HEK293T (cell line): Measurements from ENCODE around the gene REXO1.

ENCODE experiments used
- CTCF ChIA-PET: fragments of 350-600 bp; formaldehyde crosslinking; extraction: SDS; loops from one replicate; lab custom pipeline; 2021; ENCODE audit warnings: antibody characterized with exemption, inconsistent platforms; lab: Yijun Ruan, JAX
- POLR2A ChIA-PET: fragments of 350-600 bp; formaldehyde crosslinking; extraction: SDS; loops from one replicate; lab custom pipeline; 2020; ENCODE audit warnings: antibody characterized with exemption, inconsistent platforms; lab: Yijun Ruan, JAX
- DNase-seq: peaks from one replicate; pipeline ENCODE4 v3.0.0; 2012; ENCODE audit warnings: mixed read lengths; ENCODE audit errors: extremely low spot score
- ARNT ChIP-seq: fragments of 450-650 bp; IDR thresholded peaks from 2 replicates; pipeline ENCODE4 v1.6.1; 2017; ENCODE audit warnings: mild to moderate bottlenecking
- BHLHE40 ChIP-seq: fragments of 450-650 bp; IDR thresholded peaks from 2 replicates; pipeline ENCODE4 v1.6.1; 2016; ENCODE audit warnings: mild to moderate bottlenecking, moderate library complexity, borderline replicate concordance
- CTBP1 ChIP-seq: fragments of 450-650 bp; IDR thresholded peaks from 2 replicates; pipeline ENCODE4 v1.6.1; 2016; ENCODE audit warnings: borderline replicate concordance
- ELF4 ChIP-seq: fragments of 450-650 bp; IDR thresholded peaks from 2 replicates; pipeline ENCODE4 v1.6.1; 2017; ENCODE audit warnings: antibody characterized with exemption
- FOXA1 ChIP-seq: fragments of 450-650 bp; IDR thresholded peaks from 2 replicates; pipeline ENCODE4 v1.6.1; 2016; ENCODE audit warnings: mild to moderate bottlenecking
- FOXK2 ChIP-seq: fragments of 450-650 bp; IDR thresholded peaks from 2 replicates; pipeline ENCODE4 v1.6.1; 2016; ENCODE audit warnings: mild to moderate bottlenecking
- FOXM1 ChIP-seq: fragments of 450-650 bp; IDR thresholded peaks from 2 replicates; pipeline ENCODE4 v1.6.1; 2017; ENCODE audit warnings: mild to moderate bottlenecking, borderline replicate concordance
- HDGF ChIP-seq: fragments of 450-650 bp; IDR thresholded peaks from 2 replicates; pipeline ENCODE4 v1.6.1; 2017; ENCODE audit warnings: antibody characterized with exemption, borderline replicate concordance
- L3MBTL2 ChIP-seq: fragments of 450-650 bp; conservative IDR thresholded peaks from 2 replicates; pipeline ENCODE4 v1.6.1; 2016; ENCODE audit warnings: mild to moderate bottlenecking
- LEF1 ChIP-seq: fragments of 450-650 bp; IDR thresholded peaks from 2 replicates; pipeline ENCODE4 v1.6.1; 2017; ENCODE audit warnings: mild to moderate bottlenecking, borderline replicate concordance
- NFRKB ChIP-seq: fragments of 450-650 bp; IDR thresholded peaks from 2 replicates; pipeline ENCODE4 v1.6.1; 2016; ENCODE audit warnings: mild to moderate bottlenecking, moderate library complexity
- PKNOX1 ChIP-seq: fragments of 450-650 bp; IDR thresholded peaks from 2 replicates; pipeline ENCODE4 v1.6.1; 2016
- SP1 ChIP-seq: fragments of 450-650 bp; IDR thresholded peaks from 2 replicates; pipeline ENCODE4 v1.6.1; 2017
- SUZ12 ChIP-seq: fragments of 450-650 bp; IDR thresholded peaks from 2 replicates; pipeline ENCODE4 v1.6.1; 2016; ENCODE audit warnings: mild to moderate bottlenecking
- TARDBP ChIP-seq: fragments of 450-650 bp; IDR thresholded peaks from 2 replicates; pipeline ENCODE4 v1.6.1; 2016
- ZNF384 ChIP-seq: fragments of 450-650 bp; IDR thresholded peaks from 2 replicates; pipeline ENCODE4 v1.6.1; 2016

REXO1 gene

DNA sequence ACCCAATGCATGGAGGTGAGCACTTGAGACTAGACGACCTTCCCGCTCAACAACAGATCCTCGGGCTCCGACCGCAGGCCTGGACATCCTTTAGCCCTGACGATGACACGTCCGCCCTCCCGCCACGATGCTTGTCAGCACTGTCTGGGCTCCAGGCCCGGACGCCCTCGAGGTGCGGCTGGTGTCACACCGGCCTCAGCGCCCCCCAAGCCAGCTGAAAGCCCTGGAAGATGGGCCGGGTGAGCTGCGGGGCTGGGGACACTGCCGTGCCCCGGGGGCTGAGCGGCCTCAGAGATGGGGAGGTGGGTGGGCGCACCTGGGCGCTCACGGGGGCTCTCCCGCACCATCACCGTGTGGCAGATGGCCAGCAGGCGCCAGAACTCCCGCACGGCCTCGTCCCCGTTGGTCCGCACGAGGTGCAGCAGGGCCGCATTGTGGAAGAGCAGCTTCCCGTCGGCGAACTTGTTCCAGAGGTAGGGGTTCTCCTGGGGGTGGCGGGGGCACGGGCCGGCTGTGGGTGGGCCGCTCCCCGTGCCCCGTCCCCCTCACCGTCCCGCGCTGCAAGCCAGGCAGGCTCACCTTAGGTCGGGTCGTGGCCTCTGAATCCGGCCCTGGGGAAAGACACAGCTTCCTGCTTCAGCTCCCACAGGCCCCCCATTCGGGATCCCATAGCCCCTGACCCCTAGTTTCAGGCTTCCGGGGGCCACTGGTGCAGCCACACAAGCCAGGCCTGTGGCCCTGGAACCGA lies 51.7 kb downstream of the REXO1 start:
- CTCF ChIA-PET, result interaction anchor here (0.6 to 2.0 kb wide), 4 partner anchors 17 to 341 kb away, joined by 3 to 8 read pairs (median 3); no protein-coding TSS in a partner anchor
- TF ChIP-seq LEF1, result no peak
- no peak for TF ChIP-seq FOXK2
- TF ChIP-seq FOXA1, result no peak
- TF ChIP-seq CTBP1, result no peak
- TF ChIP-seq L3MBTL2, result no peak
- POLR2A ChIA-PET, result no interaction called here
- DNase-seq, result no peak

DNA sequence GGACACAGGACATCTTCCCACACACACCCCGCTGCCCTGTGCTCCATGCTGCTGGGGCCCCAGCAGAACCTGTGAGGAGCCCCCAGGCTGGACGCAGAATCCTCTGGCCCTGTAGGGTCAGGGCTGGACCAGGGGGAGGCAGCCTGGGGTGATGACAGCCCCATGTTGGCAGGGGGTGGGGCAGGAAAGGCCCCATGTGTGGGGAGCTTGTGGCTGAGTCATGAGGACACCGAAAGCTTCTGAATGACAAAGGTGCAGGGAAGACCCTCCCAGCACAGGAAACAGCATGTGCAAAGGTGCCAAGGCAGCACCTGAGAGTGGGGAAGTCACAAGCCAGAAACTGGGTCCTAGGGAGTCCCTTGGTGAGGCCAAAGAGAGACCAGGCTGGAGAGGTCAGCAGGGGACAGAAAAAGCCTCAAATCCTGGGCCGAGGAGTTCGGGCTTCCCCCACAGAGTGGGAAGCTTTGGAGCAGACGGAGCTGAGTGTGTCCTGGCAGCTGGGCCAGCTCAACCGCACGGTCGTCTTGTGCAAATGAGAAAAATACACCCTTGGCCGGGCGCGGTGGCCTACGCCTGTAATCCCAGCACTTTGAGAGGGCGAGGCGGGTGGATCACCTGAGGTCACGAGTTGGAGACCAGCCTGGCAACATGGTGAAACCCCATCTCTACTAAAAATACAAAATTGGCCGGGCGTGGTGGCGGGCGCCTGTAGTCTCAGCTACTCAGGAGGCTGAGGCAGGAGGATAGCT lies 53.7 kb downstream of the REXO1 start:
- POLR2A ChIA-PET, result no interaction called here
- TF ChIP-seq LEF1, result no peak
- no peak for TF ChIP-seq FOXA1
- no peak for TF ChIP-seq NFRKB
- no peak for TF ChIP-seq SP1
- no peak for TF ChIP-seq TARDBP
- CTCF ChIA-PET, result interaction anchor here (0.9 to 1.6 kb wide), 2 partner anchors 21 to 32 kb away, joined by 3 to 5 read pairs; no protein-coding TSS in a partner anchor
- no peak for DNase-seq

DNA sequence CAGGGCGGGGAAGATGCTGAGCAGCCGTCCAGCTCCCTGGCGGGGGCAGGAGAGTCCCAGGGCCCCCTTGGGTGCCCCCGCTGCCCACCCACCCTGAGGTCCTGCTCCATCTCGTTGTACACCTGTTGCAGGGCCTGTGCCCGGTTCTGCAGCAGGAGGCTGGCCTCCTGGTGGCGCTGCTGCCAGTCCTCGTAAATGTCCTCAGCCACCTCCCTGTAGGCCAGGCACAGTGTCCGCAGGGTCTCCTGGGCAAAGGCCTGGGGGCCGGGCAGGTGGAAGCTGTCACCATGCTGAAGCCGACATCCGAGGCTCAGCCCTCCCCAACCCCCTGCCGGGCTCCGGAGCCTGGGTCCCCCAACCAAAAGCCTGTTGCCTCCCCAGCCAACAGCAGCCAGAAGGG lies 56.4 kb downstream of the REXO1 start:
- no peak for DNase-seq
- ChIA-PET POLR2A (no interaction called here), CTCF (interaction anchor here (1.6 kb wide), 1 partner anchor 10 kb away, joined by 3 read pairs; no protein-coding TSS in a partner anchor)
- TF ChIP-seq FOXA1 (no peak), CTBP1 (no peak), L3MBTL2 (no peak), HDGF (no peak), PKNOX1 (no peak), LEF1 (no peak), ARNT (no peak), ELF4 (no peak), FOXK2 (no peak), ZNF384 (no peak), BHLHE40 (no peak), SUZ12 (no peak), NFRKB (no peak), TARDBP (no peak), FOXM1 (no peak), SP1 (no peak)

DNA sequence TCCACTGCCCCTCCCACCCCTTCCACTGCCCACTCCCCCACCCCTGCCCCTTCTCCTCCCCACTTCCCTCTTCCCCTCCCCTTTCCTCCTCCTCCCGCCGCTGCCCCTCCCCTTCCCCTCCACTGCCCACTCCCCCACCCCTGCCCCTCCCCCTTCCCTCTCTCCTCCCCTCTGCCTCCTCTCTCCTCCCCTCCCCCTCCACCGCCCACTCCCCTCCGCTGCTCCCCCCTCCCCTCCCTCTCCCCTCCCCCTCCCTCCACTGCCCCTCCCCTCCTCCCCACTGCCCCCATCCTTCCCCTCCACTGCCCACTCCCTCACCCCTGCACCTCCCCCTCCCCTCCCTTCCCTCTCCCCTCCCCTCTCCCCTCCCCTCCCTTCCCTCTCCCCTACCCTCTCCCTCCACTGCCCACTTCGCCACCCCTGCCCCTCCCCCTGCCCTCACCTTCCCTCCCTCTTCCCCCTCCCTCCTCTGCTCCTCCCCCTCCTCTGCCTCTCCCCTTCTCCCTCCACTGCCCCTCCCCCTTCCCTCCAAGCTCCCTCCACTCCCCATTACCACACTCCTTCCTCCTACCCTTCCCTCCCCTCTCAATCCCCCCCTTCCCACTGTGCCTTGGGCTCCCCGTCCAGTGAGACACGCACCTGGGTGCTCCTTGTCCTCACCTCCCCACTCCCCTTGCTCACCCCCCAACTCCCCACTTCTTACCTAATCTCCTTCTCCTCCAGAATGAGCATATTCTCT lies 58.1 kb downstream of the REXO1 start:
- no peak for DNase-seq
- POLR2A ChIA-PET, result no interaction called here
- CTCF ChIA-PET, result no interaction called here
- TF ChIP-seq HDGF, result no peak
- no peak for TF ChIP-seq NFRKB
- TF ChIP-seq BHLHE40, result no peak
- no peak for TF ChIP-seq FOXM1
- TF ChIP-seq ARNT, result no peak
- no peak for TF ChIP-seq SUZ12
- no peak for TF ChIP-seq L3MBTL2
- TF ChIP-seq PKNOX1, result no peak
- TF ChIP-seq FOXK2, result no peak
- TF ChIP-seq ELF4, result no peak
- TF ChIP-seq CTBP1, result no peak
- TF ChIP-seq FOXA1, result no peak
- TF ChIP-seq SP1, result no peak
- no peak for TF ChIP-seq LEF1
- no peak for TF ChIP-seq ZNF384

GRCh38 chr19:1789261-1790041 lies 58.8 kb downstream of the REXO1 start:
- CTCF ChIA-PET, result interaction anchor here (1.0 kb wide), 1 partner anchor 19 kb away, joined by 3 read pairs; no protein-coding TSS in a partner anchor
- POLR2A ChIA-PET, result no interaction called here
- no peak for DNase-seq

DNA sequence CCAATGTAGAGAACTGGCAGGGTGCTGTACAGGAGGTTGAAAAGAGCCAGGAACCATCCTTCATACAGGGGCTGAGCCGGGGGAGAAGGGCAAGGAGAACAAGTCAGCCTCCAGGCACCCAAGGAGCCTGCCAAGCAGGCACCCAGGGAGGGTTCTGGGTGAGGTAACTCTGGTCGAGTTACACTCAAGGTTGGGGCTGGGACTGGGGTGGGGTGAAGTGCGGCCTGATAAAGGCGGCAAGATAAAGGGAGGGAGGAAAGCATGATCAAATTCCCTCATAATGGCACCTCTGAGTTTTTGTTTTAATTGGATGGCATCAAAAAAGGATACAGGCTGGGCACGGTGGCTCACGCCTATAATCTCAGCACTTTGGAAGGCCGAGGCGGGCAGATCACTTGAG lies 61.2 kb downstream of the REXO1 start:
- TF ChIP-seq ZNF384 (no peak), ELF4 (no peak), BHLHE40 (no peak), SP1 (no peak), L3MBTL2 (no peak), FOXK2 (no peak), PKNOX1 (no peak), HDGF (no peak), FOXA1 (no peak), FOXM1 (no peak), TARDBP (no peak)
- DNase-seq, result no peak
- CTCF ChIA-PET, result no interaction called here
- POLR2A ChIA-PET, result no interaction called here

More at GRCh38 chr19:1789261-1790041, 58.8 kb downstream of the REXO1 start:
- TF ChIP-seq L3MBTL2 (no peak), FOXK2 (no peak), TARDBP (no peak), FOXA1 (no peak), SP1 (no peak)
